ENCODE measurements around the gene ATP6V0B.

ATP6V0B gene

GRCh38 chr1:43932786-43933385, 41.9 kb upstream of the ATP6V0B start:
- Histone ChIP-seq H3K9me3 (ENCODE audit: severe bottlenecking) (no peaks in the 10 kb centered on the region), H3K27ac (no peak overlapping the region), H3K36me3 (no peaks in the 10 kb centered on the region), H3K27me3 (ENCODE audit: insufficient read depth, low read depth, severe bottlenecking) (no peaks in the 10 kb centered on the region), H3K4me3 (ENCODE audit: low read depth, low read length) (no peak overlapping the region)
- TF ChIP-seq CTCF (IDR thresholded peaks at IDR 0.05; ENCODE audit: low read depth, low read length): no peak
- DNase-seq: no peak

- TF ChIP-seq CTCF (IDR thresholded peaks at IDR 0.05; ENCODE audit: low read depth, low read length): no peak
- Histone ChIP-seq H3K27me3 (ENCODE audit: insufficient read depth, low read depth, severe bottlenecking) (no peaks in the 10 kb centered on the region), H3K4me3 (ENCODE audit: low read depth, low read length) (no peak within 1 kb of the TSS), H3K9me3 (ENCODE audit: severe bottlenecking) (no peaks in the 10 kb centered on the region), H3K27ac (no peak within 1 kb of the TSS), H3K36me3 (no peaks in the 10 kb centered on the region)
- no peak for DNase-seq
These were observed 41.2 kb upstream of the ATP6V0B start, which contains the start of gene ARTN for GRCh38 chr1:43933386-43934100. Gene ARTN (plus strand): TSS chr1:43933801. CDS start chr1:43935657, 1,856 bp downstream.

- no peak overlapping the region for H3K4me3 ChIP-seq (ENCODE audit: low read depth, low read length)
- no peaks in the 10 kb centered on the region for H3K27me3 ChIP-seq (ENCODE audit: insufficient read depth, low read depth, severe bottlenecking)
- H3K27ac ChIP-seq: no peak overlapping the region
- H3K36me3 ChIP-seq: no peaks in the 10 kb centered on the region
- TF ChIP-seq CTCF (IDR thresholded peaks at IDR 0.05; ENCODE audit: low read depth, low read length): peak; percentile 94
- peak; percentile 87 for DNase-seq
- no peaks in the 10 kb centered on the region for H3K9me3 ChIP-seq (ENCODE audit: severe bottlenecking)
These were observed 40.4 kb upstream of the ATP6V0B start for GRCh38 chr1:43934101-43934985.

GRCh38 chr1:43934986-43935324, 39.8 kb upstream of the ATP6V0B start:
- Histone ChIP-seq H3K4me3 (ENCODE audit: low read depth, low read length) (no peak overlapping the region), H3K27me3 (ENCODE audit: insufficient read depth, low read depth, severe bottlenecking) (no peaks in the 10 kb centered on the region), H3K27ac (0 out of 2 replicates have a peak overlapping the region, but pooled peaks have one; percentile 17), H3K36me3 (no peaks in the 10 kb centered on the region), H3K9me3 (ENCODE audit: severe bottlenecking) (no peaks in the 10 kb centered on the region)
- TF ChIP-seq CTCF (IDR thresholded peaks at IDR 0.05; ENCODE audit: low read depth, low read length): no peak
- DNase-seq: no peak

- no peaks in the 10 kb centered on the region for H3K27me3 ChIP-seq (ENCODE audit: insufficient read depth, low read depth, severe bottlenecking)
- no peaks in the 10 kb centered on the region for H3K36me3 ChIP-seq
- TF ChIP-seq CTCF (IDR thresholded peaks at IDR 0.05; ENCODE audit: low read depth, low read length): no peak
- H3K27ac ChIP-seq: peak overlapping the region; percentile 36; the same call in 1 of the 2 replicates
- DNase-seq: peak; percentile 57
- H3K9me3 ChIP-seq (ENCODE audit: severe bottlenecking): no peaks in the 10 kb centered on the region
- H3K4me3 ChIP-seq (ENCODE audit: low read depth, low read length): peak overlapping the region; percentile 34
These were observed 38.9 kb upstream of the ATP6V0B start for GRCh38 chr1:43935711-43936427.

Data from WERI-Rb-1 (cell line).